AG09309 (cell line): ENCODE measurements around the gene HPRT1.

Source experiments
- DNase-seq: peaks from one replicate; pipeline ENCODE4 v3.0.0-alpha.2; 2010; ENCODE audit warnings: low read depth
- H3K4me3 ChIP-seq: 2 replicates; pipeline ENCODE4 v1.5.1; 2011; ENCODE audit warnings: mild to moderate bottlenecking, low read depth, low read length, moderate library complexity; ENCODE audit not compliant: control insufficient read depth
- TF ChIP-seq, protein P1 (sequence below): IDR thresholded peaks from 2 replicates; pipeline ENCODE4 v1.5.1; 2011; ENCODE audit warnings: mild to moderate bottlenecking, low read depth, low read length, inconsistent platforms; ENCODE audit not compliant: insufficient read depth, control insufficient read depth; ENCODE audit errors: missing control alignments

HPRT1 gene

DNA sequence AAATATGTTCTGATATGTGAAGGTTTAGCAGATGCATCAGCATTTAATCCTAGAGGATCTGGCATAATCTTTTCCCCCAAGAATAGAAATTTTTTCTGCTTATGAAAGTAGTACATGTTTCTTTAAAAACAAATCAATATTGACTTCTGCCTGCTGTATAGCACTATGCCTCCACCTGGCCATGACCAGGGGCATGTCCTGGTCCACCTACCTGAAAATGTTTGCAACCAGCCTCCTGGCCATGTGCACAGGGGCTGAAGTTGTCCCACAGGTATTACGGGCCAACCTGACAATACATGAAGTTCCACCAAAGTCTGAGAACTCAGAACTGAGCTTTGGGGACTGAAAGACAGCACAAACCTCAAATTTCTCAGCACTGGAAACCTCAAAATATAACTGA lies 10.0 kb downstream of the HPRT1 start:
- DNase-seq: no peak
- H3K4me3 ChIP-seq: no peak overlapping the region
- TF ChIP-seq, protein P1, sequence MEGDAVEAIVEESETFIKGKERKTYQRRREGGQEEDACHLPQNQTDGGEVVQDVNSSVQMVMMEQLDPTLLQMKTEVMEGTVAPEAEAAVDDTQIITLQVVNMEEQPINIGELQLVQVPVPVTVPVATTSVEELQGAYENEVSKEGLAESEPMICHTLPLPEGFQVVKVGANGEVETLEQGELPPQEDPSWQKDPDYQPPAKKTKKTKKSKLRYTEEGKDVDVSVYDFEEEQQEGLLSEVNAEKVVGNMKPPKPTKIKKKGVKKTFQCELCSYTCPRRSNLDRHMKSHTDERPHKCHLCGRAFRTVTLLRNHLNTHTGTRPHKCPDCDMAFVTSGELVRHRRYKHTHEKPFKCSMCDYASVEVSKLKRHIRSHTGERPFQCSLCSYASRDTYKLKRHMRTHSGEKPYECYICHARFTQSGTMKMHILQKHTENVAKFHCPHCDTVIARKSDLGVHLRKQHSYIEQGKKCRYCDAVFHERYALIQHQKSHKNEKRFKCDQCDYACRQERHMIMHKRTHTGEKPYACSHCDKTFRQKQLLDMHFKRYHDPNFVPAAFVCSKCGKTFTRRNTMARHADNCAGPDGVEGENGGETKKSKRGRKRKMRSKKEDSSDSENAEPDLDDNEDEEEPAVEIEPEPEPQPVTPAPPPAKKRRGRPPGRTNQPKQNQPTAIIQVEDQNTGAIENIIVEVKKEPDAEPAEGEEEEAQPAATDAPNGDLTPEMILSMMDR: no peak

DNA sequence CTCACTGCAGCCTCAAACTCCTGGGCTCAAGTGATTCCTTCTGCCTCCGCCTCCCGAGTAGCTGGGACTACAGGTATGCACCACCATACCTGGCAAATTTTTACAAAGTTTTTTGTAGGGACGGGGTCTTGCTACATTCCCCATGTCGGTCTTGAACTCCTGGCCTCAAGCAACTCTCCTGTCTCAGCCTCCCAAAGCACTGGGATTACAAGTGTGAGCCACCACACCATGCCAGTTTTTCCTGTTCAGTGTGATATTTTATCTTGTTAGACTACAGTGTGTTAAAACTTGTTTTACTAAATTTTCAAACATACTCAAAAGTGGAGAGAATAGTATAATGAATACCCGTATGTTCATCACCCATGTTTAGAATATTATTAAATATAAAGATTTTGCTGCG lies 12.1 kb downstream of the HPRT1 start:
- DNase-seq: no peak
- H3K4me3 ChIP-seq: no peak overlapping the region
- TF ChIP-seq, protein P1: no peak

DNA sequence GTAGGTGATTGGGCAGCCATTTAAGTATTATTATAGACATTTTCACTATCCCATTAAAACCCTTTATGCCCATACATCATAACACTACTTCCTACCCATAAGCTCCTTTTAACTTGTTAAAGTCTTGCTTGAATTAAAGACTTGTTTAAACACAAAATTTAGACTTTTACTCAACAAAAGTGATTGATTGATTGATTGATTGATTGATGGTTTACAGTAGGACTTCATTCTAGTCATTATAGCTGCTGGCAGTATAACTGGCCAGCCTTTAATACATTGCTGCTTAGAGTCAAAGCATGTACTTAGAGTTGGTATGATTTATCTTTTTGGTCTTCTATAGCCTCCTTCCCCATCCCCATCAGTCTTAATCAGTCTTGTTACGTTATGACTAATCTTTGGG lies 16.3 kb downstream of the HPRT1 start:
- DNase-seq: no peak
- TF ChIP-seq, protein P1: no peak
- H3K4me3 ChIP-seq: no peak overlapping the region

DNA sequence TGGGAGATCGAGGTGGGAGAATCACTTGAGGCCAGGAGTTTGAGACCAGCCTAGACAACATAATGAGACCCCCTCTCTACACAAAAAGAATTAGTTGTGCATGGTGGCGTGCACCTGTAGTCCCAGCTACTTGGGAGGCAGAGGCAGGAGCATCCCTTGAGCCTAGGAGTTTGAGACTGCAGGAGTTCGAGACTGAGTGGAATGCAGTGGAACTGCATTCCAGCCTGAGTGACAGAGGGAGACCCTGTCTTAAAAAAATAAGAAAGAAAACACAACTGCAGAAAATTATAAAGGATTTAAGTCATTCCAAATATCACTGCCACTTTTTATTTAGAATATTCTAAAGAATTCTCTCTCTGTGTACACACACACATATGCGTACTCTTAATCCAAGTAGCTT lies 18.4 kb downstream of the HPRT1 start:
- TF ChIP-seq, protein P1: no peak
- no peak for DNase-seq
- no peak overlapping the region for H3K4me3 ChIP-seq

DNA sequence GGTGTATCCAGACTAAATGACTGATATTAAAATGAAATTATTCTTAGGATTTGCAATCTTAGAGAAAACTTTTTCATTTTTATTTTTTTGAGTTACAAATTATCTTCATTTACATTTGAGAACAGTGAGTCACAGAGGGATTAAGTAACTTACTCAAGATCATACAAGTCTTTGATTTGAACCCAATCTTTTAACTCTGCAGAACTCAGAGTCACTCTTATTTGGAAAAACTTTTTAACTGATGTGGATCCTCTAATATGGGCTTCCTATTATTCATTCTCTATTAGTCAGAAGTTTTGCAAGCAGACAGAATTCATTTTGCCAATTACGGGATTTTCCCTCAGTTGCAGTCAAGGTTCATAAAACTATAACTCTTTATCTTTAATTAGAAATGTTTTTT lies 20.1 kb downstream of the HPRT1 start:
- no peak for DNase-seq
- TF ChIP-seq, protein P1: no peak
- no peak overlapping the region for H3K4me3 ChIP-seq

DNA sequence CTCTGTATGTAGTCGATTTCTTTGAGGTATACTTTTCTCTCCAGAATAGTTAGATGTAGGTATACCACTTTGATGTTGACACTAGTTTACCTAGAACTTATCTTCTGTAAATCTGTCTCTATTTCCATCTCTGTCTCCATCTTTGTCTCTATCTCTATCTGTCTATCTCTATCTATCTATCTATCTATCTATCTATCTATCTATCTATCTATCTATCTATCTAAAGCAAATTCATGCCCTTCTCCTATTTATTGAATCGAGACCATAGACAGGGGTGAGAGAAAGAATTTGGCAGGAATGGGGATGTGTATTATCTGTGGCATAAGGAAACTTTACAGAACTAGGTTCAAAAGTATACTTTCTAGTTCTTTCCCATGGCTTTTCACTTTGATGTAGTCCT lies 21.4 kb downstream of the HPRT1 start:
- no peak overlapping the region for H3K4me3 ChIP-seq
- DNase-seq: no peak
- TF ChIP-seq, protein P1: no peak

DNA sequence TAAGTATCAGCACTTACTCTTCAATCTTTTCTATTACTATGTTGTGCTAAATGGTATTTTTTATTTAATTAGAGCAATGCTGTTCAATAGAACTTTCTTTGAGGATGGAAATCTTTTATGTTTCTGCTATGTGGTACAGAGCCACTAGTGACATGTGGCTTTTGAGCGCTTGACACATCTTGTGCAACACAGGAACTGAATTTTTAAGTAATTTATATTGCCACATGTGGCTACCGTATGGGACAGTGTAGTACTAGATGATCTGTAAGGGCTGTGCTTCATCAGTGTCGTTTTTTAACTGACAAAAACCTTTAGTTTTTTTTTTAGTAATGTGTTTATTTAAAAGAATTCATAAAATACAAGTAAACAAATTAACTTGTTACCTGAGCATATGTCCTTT lies 22.4 kb downstream of the HPRT1 start:
- no peak overlapping the region for H3K4me3 ChIP-seq
- TF ChIP-seq, protein P1: no peak
- no peak for DNase-seq
